ENCODE results near the gene MARCKSL1. TPM values are rescaled to one million over a fixed set of nuclear protein-coding genes. Genes with fewer than 3 reads are reported as not detected.

The MARCKSL1 gene
- total and polyA plus RNA-seq, 2 of the 13 experiments (the other 11 are each of a cell fraction or from before 2014, with no cell fraction given): 81.9 to 155 TPM

- TF ChIP-seq, protein P1, sequence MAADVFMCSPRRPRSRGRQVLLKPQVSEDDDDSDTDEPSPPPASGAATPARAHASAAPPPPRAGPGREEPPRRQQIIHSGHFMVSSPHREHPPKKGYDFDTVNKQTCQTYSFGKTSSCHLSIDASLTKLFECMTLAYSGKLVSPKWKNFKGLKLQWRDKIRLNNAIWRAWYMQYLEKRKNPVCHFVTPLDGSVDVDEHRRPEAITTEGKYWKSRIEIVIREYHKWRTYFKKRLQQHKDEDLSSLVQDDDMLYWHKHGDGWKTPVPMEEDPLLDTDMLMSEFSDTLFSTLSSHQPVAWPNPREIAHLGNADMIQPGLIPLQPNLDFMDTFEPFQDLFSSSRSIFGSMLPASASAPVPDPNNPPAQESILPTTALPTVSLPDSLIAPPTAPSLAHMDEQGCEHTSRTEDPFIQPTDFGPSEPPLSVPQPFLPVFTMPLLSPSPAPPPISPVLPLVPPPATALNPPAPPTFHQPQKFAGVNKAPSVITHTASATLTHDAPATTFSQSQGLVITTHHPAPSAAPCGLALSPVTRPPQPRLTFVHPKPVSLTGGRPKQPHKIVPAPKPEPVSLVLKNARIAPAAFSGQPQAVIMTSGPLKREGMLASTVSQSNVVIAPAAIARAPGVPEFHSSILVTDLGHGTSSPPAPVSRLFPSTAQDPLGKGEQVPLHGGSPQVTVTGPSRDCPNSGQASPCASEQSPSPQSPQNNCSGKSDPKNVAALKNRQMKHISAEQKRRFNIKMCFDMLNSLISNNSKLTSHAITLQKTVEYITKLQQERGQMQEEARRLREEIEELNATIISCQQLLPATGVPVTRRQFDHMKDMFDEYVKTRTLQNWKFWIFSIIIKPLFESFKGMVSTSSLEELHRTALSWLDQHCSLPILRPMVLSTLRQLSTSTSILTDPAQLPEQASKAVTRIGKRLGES (CRISPR knock-in tag; IDR thresholded peaks at IDR 0.05; ENCODE audit: borderline replicate concordance): no peak
- TF ChIP-seq PHF8 (CRISPR knock-in tag; IDR thresholded peaks at IDR 0.05) (peak; percentile 31), ARID4A (CRISPR knock-in tag; IDR thresholded peaks at IDR 0.05; ENCODE audit: borderline replicate concordance) (peak; percentile 73; the same call in 1 of the 2 replicates), CBX5 (CRISPR knock-in tag; IDR thresholded peaks at IDR 0.05; ENCODE audit: borderline replicate concordance) (no peak), SIX4 (CRISPR knock-in tag; IDR thresholded peaks at IDR 0.05) (no peak), SRSF1 (optimal IDR thresholded peaks at IDR 0.05; ENCODE audit: low read depth, low read length) (peak; percentile 75), ZC3H13 (CRISPR knock-in tag; IDR thresholded peaks at IDR 0.05) (peak; percentile 66)
- TF ChIP-seq, protein P2, sequence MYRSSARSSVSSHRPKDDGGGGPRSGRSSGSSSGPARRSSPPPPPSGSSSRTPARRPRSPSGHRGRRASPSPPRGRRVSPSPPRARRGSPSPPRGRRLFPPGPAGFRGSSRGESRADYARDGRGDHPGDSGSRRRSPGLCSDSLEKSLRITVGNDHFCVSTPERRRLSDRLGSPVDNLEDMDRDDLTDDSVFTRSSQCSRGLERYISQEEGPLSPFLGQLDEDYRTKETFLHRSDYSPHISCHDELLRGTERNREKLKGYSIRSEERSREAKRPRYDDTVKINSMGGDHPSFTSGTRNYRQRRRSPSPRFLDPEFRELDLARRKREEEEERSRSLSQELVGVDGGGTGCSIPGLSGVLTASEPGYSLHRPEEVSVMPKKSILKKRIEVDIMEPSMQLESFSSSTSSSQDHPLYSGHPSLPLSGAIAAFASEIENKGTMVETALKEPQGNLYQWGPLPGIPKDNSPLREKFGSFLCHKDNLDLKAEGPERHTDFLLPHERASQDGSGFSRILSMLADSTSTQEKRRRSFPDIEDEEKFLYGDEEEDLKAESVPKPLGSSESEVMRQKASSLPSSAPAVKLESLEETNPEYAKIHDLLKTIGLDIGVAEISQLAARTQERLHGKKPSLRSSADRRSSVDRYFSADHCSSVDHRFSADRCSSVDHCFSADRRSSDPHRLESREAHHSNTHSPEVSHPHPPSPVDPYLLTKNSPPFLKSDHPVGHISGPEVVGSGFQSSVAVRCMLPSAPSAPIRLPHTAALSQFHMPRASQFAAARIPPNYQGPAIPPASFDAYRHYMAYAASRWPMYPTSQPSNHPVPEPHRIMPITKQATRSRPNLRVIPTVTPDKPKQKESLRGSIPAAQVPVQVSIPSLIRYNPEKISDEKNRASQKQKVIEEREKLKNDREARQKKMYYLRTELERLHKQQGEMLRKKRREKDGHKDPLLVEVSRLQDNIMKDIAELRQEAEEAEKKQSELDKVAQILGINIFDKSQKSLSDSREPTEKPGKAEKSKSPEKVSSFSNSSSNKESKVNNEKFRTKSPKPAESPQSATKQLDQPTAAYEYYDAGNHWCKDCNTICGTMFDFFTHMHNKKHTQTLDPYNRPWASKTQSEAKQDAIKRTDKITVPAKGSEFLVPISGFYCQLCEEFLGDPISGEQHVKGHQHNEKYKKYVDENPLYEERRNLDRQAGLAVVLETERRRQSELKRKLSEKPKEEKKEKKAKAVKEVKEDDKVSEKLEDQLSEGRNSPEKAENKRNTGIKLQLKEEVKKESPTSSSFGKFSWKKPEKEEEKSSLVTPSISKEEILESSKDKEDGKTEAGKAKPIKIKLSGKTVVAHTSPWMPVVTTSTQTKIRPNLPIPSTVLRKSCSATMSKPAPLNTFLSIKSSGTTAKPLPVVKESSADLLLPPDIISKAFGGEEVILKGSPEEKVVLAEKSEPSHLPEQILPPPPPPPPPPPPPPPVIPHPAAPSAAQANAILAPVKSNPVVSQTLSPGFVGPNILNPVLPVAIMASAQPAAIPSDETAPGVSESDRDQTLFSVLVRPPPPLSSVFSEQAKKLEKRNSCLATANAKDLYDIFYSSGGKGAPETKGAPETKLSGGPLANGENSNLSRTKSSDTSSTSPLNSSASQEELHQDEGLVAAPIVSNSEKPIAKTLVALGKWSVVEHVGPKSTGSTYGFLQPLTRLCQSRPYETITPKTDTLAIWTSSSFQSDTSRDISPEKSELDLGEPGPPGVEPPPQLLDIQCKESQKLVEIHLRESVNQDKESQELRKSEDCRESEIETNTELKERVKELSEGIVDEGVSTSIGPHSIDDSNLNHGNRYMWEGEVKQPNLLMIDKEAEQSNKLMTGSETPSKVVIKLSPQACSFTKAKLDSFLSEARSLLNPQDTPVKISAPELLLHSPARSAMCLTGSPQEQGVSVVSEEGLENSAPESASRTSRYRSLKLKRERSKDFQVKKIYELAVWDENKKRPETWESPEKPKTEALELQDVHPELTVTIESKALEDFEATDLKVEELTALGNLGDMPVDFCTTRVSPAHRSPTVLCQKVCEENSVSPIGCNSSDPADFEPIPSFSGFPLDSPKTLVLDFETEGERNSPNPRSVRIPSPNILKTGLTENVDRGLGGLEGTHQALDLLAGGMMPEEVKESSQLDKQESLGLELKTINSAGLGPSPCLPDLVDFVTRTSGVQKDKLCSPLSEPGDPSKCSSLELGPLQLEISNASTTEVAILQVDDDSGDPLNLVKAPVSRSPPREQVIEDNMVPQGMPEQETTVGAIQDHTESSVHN (CRISPR knock-in tag; IDR thresholded peaks at IDR 0.05): no peak
- TF ChIP-seq, protein P3, sequence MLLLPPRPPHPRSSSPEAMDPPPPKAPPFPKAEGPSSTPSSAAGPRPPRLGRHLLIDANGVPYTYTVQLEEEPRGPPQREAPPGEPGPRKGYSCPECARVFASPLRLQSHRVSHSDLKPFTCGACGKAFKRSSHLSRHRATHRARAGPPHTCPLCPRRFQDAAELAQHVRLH (CRISPR knock-in tag; IDR thresholded peaks at IDR 0.05; ENCODE audit: borderline replicate concordance, low read depth): peak; percentile 36; the same call in 1 of the 2 replicates
- TF ChIP-seq, protein P4, sequence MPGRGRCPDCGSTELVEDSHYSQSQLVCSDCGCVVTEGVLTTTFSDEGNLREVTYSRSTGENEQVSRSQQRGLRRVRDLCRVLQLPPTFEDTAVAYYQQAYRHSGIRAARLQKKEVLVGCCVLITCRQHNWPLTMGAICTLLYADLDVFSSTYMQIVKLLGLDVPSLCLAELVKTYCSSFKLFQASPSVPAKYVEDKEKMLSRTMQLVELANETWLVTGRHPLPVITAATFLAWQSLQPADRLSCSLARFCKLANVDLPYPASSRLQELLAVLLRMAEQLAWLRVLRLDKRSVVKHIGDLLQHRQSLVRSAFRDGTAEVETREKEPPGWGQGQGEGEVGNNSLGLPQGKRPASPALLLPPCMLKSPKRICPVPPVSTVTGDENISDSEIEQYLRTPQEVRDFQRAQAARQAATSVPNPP (CRISPR knock-in tag; IDR thresholded peaks at IDR 0.05): no peak
These were observed at the start of gene MARCKSL1 (continued) for GRCh38 chr1:32335790-32336590.

All from HepG2 (cell line).